ENCODE data around the gene TRIO.

Gene TRIO

GRCh38 chr5:14337593-14337992 is 194.5 kb downstream of the TRIO start:
- Histone ChIP-seq H3K9me3 (ENCODE audit: control insufficient read depth, insufficient read depth, low read length) (no peaks in the 10 kb centered on the region), H3K36me3 (ENCODE audit: control insufficient read depth, low read length) (peaks cover 3% of the 10 kb centered on the region; the same call in 1 of the 2 replicates), H3K4me3 (ENCODE audit: low read length) (no peak overlapping the region), H4K20me1 (ENCODE audit: control insufficient read depth, insufficient read depth, low read depth, low read length) (0 out of 2 replicates have a peak, but pooled peaks cover 2% of the 10 kb centered on the region), H3K27me3 (ENCODE audit: control insufficient read depth, low read length) (no peaks in the 10 kb centered on the region), H3K4me2 (ENCODE audit: low read length) (no peak overlapping the region), H3K79me2 (ENCODE audit: control insufficient read depth, low read length) (no peaks in the 10 kb centered on the region), H3K9me2 (replicated peaks; ENCODE audit: control insufficient read depth, low read length) (no peaks in the 10 kb centered on the region), H3K4me1 (ENCODE audit: control insufficient read depth, low read length) (peaks cover 36% of the 10 kb centered on the region), H3F3A (ENCODE audit: control insufficient read depth, insufficient read depth) (no peaks in the 10 kb centered on the region; the same call in 1 of the 2 replicates), H3K27ac (ENCODE audit: low read depth, low read length) (no peak overlapping the region)
- no peak for TF ChIP-seq CTCF (IDR thresholded peaks at IDR 0.05; ENCODE audit: low read depth, low read length, poor library complexity, severe bottlenecking)
- TF ChIP-seq EZH2phosphoT487 (IDR thresholded peaks at IDR 0.05; ENCODE audit: borderline replicate concordance, low read length), result no peak

- H3K4me1 ChIP-seq (ENCODE audit: control insufficient read depth, low read length), result peaks cover 47% of the 10 kb centered on the region
- peaks cover 3% of the 10 kb centered on the region; the same call in 1 of the 2 replicates for H3K36me3 ChIP-seq (ENCODE audit: control insufficient read depth, low read length)
- H3F3A ChIP-seq (ENCODE audit: control insufficient read depth, insufficient read depth), result no peaks in the 10 kb centered on the region; the same call in 1 of the 2 replicates
- H3K27me3 ChIP-seq (ENCODE audit: control insufficient read depth, low read length), result no peaks in the 10 kb centered on the region
- no peaks in the 10 kb centered on the region for H3K79me2 ChIP-seq (ENCODE audit: control insufficient read depth, low read length)
- no peak overlapping the region for H3K4me3 ChIP-seq (ENCODE audit: low read length)
- no peak overlapping the region for H3K27ac ChIP-seq (ENCODE audit: low read depth, low read length)
- no peaks in the 10 kb centered on the region for H3K9me3 ChIP-seq (ENCODE audit: control insufficient read depth, insufficient read depth, low read length)
- no peaks in the 10 kb centered on the region for H3K9me2 ChIP-seq (replicated peaks; ENCODE audit: control insufficient read depth, low read length)
- TF ChIP-seq CTCF (IDR thresholded peaks at IDR 0.05; ENCODE audit: low read depth, low read length, poor library complexity, severe bottlenecking) (no peak), EZH2phosphoT487 (IDR thresholded peaks at IDR 0.05; ENCODE audit: borderline replicate concordance, low read length) (no peak)
- H3K4me2 ChIP-seq (ENCODE audit: low read length), result no peak overlapping the region
- 0 out of 2 replicates have a peak, but pooled peaks cover 2% of the 10 kb centered on the region for H4K20me1 ChIP-seq (ENCODE audit: control insufficient read depth, insufficient read depth, low read depth, low read length)
These were observed 196.3 kb downstream of the TRIO start for GRCh38 chr5:14339468-14339867.

- H3F3A ChIP-seq (ENCODE audit: control insufficient read depth, insufficient read depth), result no peaks in the 10 kb centered on the region; the same call in 1 of the 2 replicates
- H3K36me3 ChIP-seq (ENCODE audit: control insufficient read depth, low read length), result peaks cover 3% of the 10 kb centered on the region; the same call in 1 of the 2 replicates
- H4K20me1 ChIP-seq (ENCODE audit: control insufficient read depth, insufficient read depth, low read depth, low read length), result 0 out of 2 replicates have a peak, but pooled peaks cover 2% of the 10 kb centered on the region
- peak overlapping the region; percentile 48 for H3K27ac ChIP-seq (ENCODE audit: low read depth, low read length)
- H3K79me2 ChIP-seq (ENCODE audit: control insufficient read depth, low read length), result no peaks in the 10 kb centered on the region
- no peaks in the 10 kb centered on the region for H3K9me2 ChIP-seq (replicated peaks; ENCODE audit: control insufficient read depth, low read length)
- H3K9me3 ChIP-seq (ENCODE audit: control insufficient read depth, insufficient read depth, low read length), result no peaks in the 10 kb centered on the region
- peak overlapping the region; percentile 52 for H3K4me2 ChIP-seq (ENCODE audit: low read length)
- peak overlapping the region; percentile 31 for H3K4me3 ChIP-seq (ENCODE audit: low read length)
- TF ChIP-seq EZH2phosphoT487 (IDR thresholded peaks at IDR 0.05; ENCODE audit: borderline replicate concordance, low read length), result no peak
- no peak for TF ChIP-seq CTCF (IDR thresholded peaks at IDR 0.05; ENCODE audit: low read depth, low read length, poor library complexity, severe bottlenecking)
- H3K4me1 ChIP-seq (ENCODE audit: control insufficient read depth, low read length), result peaks cover 47% of the 10 kb centered on the region
- H3K27me3 ChIP-seq (ENCODE audit: control insufficient read depth, low read length), result no peaks in the 10 kb centered on the region
These were observed 198.6 kb downstream of the TRIO start for GRCh38 chr5:14341571-14342230.
